Globus pallidus (tissue), 1 donor: Measurements from ENCODE around the gene M6PR.
A peak's percentile ranks its signal among the peaks of the same experiment; 100 is the strongest.
"Not testable (repeated sequence)": the region's sequence is repeated elsewhere in the genome, so short reads cannot be mapped to it uniquely, and the experiment has no call there.

Experiments used
- DNase-seq: peaks from one replicate; pipeline ENCODE4 v3.0.0-alpha.2; 2015; ENCODE audit warnings: low spot score

M6PR gene

DNA sequence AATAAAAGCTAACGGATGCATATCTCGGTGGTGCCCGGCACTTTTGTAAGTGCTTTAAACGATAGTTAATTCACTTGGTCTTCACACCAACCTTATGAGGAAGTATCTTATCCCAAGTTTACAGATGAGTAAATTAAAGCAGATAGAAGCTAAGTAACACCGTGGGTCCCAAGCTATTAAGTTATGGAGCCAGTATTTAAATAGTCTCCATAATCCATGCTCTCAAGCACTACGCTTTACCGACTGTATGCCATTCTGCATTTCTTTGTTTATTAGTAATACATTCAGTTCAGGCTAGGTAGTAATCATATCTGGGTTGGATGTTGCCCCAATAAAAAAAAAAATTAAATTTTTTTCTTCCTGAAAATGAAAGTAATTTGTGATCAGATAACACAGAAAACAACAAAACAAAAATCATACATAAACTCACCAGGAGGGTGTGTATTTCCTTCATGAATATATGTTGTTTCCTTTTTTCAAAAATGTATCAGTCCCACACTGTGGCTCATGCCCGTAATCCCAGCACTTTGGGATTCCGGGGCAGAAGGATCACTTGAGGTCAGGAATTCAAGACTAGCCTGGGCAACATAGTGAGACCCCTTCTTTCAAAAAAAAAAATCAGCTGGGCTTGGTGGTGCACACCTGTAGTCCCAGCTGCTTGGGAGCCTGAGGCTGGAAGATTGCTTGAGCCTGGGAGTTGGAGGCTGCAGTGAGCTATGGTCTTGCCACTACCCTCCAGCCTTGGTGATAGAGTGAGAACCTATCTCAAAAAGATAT, 1.4 kb upstream of the M6PR start:
- DNase-seq = no peak

GRCh38 chr12:8950221-8950527, 729 bp upstream of the M6PR start:
- no peak for DNase-seq

DNA sequence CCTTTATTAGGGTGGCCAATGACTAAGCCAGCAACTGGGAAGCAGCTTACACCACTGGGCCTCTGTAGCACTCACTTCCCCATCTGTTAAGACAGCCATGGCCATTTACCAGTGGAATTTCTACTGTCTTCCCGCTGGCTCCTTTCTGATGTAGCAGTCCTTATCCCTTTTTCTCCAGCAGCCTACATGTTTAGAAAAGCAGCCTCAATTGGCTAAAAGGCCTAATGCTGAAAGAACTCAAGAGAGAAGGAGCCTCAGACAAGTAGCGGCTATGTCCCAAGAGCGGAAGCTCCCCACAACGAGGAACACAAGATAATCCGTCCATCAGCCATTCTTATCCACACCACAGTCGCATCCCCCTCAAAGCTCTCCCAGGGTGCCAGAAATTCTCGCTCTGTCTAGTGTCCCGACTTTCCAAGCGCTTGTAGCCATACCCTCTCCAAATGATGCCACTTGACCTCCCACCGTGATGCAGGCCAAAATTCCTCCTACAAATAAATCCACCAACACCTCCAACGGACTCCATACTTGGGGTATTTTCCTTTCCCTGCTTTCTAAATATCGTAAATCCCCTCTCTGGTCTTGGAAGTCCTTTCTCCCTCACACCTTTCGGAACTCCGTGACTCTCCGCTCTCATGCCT, 624 bp downstream of the M6PR start:
- DNase-seq = no peak

DNA sequence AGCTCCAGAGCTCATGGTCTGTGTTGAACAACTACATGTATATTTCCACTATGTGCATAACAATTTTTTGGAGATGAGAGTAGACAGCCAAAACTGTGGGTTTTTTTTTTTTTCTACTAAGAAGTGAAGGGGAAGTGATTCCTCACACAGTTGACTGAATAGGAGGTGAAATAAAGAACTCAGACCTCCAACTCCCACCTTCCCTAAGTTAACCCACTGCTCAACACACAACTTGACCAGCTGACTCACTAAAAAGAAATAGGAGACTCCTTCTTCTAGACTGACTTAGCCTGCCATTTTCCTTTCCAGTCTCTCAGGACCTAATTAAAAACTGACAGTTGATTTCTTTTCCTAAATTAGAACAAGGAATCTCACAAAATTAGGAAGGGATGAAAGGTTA, 1.7 kb downstream of the M6PR start:
- DNase-seq = no peak

GRCh38 chr12:8946733-8947132, 2.7 kb downstream of the M6PR start:
- no peak for DNase-seq

- DNase-seq = no peak
These were observed 5.8 kb downstream of the M6PR start for GRCh38 chr12:8943565-8944186.

GRCh38 chr12:8941691-8942478, 7.6 kb downstream of the M6PR start:
- DNase-seq = no peak

GRCh38 chr12:8937842-8938442, 11.5 kb downstream of the M6PR start:
- not testable (repeated sequence) for DNase-seq

DNA sequence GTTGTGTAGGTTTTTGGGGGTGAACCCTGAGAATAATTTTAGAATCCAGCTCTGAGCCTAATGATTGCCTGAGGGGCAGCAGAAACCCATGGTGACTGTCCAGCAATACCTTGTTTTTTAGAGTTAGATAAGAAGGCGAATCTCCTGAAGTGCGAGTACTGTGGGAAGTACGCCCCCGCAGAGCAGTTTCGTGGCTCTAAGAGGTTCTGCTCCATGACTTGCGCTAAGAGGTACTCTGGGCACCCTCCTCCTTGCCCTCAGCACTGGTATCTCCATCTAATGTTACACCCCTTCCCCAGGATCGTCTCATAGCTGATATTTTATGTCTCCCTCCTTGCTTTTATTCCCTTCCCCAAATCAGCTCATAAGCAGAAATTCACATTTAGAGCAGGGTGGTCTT, 12.7 kb downstream of the M6PR start:
- DNase-seq = no peak

GRCh38 chr12:8934080-8934479, 15.4 kb downstream of the M6PR start:
- not testable (repeated sequence) for DNase-seq

GRCh38 chr12:8932464-8932863, 17.0 kb downstream of the M6PR start:
- not testable (repeated sequence) for DNase-seq

- DNase-seq = not testable (repeated sequence)
These were observed 18.7 kb downstream of the M6PR start for GRCh38 chr12:8930655-8931323.

DNA sequence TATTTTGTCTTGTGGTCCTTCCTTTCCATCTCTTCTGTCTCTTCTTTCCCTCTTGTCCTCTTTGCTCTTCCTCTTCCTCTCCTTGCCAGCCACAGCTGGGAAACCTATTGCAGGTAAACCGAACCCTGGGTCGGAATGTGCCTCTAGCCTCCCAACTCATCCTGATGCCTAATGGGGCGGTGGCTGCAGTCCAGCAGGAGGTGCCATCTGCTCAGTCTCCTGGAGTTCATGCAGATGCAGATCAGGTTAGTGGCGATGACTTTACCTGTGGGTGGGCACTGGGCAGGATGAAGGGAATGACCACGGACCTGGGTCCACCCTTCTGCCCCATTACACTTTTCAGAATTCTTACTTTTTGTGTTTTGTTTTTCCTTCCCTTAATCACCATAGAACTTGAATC, 26.9 kb downstream of the M6PR start:
- DNase-seq = no peak

GRCh38 chr12:8919643-8920042, 29.8 kb downstream of the M6PR start:
- DNase-seq = not testable (repeated sequence)

DNA sequence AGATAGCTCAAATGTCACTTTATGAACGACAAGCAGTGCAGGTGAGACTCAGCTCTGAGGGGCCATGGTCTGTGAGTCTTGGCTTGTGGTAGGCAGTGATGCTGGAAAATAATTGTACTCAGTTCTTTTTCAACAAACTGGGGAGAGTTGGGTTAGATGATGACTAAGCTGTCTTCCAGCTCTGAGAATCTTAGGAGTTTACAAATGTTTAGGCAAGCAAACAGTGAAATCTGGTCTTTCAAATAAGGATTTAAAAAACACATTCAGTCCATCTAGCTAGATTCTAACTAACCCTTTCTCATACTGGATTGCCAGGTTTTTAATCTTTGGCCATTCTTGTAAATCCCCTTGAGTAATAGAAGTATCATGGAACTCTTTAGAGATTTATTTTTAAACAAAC, 31.7 kb downstream of the M6PR start:
- DNase-seq = no peak

DNA sequence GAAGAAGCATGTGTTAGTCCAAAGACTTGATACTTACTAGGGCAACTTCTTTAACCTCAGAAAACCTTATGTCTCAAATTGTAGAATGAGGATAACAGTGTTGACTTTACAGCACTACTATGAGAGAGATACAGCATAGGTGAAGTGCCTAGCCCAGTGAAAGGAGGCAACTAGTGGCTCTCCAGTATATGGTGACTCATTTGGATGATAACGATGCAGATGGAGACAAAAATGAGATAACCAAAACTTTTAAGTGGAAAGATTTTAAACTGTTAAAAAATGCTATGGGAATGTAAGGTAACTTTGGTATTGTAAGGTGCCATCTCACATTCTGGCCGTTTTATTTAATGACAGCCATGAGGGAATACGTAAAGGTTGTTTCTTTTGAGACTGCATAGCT, 32.4 kb downstream of the M6PR start:
- DNase-seq = no peak

DNA sequence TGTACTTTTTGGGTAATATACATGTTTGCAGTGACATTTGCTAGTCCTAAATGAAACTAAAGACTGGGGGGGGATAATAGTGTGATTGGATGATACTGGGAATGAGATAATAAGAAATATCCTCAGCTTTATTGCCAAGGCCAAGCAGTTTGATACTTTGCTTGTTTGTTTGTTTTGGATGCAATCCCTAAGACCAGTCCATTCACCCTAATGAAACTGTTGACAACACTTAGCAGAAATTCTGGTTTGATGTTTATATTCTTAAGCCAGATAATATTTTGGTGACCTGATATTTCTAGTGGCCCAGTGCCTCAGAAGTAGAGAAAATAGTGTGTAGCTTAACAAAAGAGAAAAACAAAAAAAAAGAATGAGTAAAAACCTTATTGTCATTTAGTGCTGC, 33.3 kb downstream of the M6PR start:
- no peak for DNase-seq

DNA sequence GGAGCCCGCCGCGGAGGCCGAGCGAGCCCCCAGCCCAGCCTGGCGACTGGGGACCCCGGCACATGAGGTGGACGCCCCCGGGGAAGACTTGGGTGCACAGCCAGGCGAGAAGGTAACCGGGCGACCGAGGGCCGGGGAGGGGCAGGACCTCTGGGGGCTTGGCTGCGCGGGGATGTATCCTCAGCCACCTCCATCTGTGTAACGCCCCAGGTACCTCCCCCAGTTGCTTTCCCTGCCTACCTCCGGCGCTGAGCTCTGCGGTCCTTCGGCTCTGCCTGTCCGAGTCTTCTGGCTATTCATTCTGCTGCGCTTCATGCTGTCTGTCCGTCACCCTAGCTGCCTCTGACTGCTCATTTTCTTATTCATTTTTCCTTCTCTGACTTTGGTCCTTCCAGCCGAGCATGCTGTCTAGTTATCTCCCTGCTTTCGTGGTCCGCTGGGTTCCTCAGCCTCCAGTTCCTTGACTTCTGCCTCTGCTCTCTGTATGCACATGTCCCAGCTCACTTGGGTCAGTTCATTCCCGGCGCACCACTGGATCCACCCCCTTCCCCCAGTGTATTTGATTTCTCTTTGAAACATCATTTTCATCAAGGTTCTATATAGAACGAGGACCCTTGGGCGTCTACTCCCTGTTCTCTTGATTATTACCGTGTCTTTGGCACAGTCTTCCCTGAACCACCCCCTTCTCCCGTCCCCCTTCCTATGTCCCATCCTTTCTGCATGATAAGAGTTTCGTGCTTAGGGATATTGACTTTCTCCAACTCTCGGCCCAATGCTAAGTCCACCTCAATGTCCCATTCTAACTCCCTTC, 34.5 kb downstream of the M6PR start:
- DNase-seq = peak; percentile 40

DNA sequence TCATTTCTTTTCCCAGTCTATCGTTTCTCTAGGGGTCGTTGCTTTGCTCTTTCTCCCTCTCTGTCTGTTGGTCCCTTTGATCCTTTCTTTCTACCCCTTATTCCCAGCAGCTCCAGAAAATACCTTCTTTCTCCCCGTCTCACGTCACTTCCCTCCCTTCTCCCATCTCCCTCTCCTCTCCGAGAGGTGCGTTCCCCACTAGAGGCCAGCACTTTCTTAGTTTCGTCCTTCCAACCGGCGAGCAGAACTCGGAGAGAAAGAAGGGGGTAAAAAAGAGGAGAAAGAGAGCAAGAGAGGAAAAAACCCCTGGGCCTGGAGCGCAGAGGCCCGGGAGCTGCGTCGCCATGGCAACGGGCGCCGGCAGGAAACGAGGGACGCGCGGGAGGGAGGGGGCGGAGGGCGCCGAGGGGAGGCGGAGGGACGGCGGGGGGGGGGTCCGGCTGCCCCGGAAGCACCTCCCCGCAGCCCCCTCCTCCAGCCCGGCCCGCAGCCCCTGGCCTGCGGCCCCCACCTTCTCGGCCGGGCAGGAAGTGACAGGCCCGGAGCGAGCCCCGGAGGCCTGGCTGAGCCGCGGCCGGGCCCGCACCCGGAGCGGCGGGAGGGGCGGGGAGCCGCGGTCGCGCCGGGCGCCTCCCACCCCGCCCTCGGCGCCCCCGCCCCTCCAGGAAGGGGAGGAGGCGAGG, 35.3 kb downstream of the M6PR start, which contains the start of gene PHC1:
Gene PHC1 (plus strand): TSS at position 477 of the 683 bp plus-strand sequence. CDS start 3,169 bp downstream, outside the sequence.
- DNase-seq = peak; percentile 82

DNA sequence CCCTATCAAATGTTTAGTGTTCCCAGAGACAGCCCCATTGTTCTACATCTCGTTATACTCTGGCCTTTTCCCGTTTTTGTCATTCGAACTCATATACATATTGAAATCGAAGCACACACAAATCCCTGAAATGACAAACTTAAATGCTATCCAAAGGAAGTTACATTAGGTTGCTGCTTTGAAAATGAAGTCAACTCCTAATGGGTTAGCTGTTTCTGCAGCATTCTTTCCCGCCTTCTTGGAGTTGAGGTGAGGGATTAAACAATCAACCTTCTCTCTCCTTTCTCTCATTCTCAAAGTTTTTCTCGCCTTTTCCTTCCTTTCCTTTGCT, 35.8 kb downstream of the M6PR start:
- DNase-seq = no peak
